22Rv1 (cell line): Measurements from ENCODE around the gene MERTK.
"Not testable (repeated sequence)": the region's sequence is repeated elsewhere in the genome, so short reads cannot be mapped to it uniquely, and the experiment has no call there.

Experiments used
- H3K27ac ChIP-seq: fragments of 450-650 bp; 2 replicates; pipeline ENCODE4 v1.5.1; 2017
- CTCF ChIP-seq: fragments of 450-650 bp; IDR thresholded peaks from 2 replicates; pipeline ENCODE4 v1.5.1; 2017; ENCODE audit warnings: mild to moderate bottlenecking
- ZFX ChIP-seq: fragments of 450-650 bp; IDR thresholded peaks from 2 replicates; pipeline ENCODE4 v1.6.1; 2017; ENCODE audit warnings: antibody characterized with exemption, borderline replicate concordance

MERTK gene

GRCh38 chr2:111897924-111898702 is at the start of gene MERTK:
MERTK (plus strand) TSS chr2:111898607; CDS start chr2:111898736, 129 bp downstream.
- H3K27ac ChIP-seq = peak within 1 kb of the TSS; percentile 60
- peak; percentile 80 for TF ChIP-seq CTCF
- TF ChIP-seq ZFX = no peak

- peak; percentile 73 for TF ChIP-seq CTCF
- not testable (repeated sequence) for H3K27ac ChIP-seq
These were observed 47.8 kb upstream of the MERTK start for GRCh38 chr2:111850646-111851045.

GRCh38 chr2:111852544-111852943 is 45.9 kb upstream of the MERTK start:
- H3K27ac ChIP-seq = not testable (repeated sequence)

- not testable (repeated sequence) for H3K27ac ChIP-seq
These were observed 38.4 kb upstream of the MERTK start for GRCh38 chr2:111860005-111860404.

- H3K27ac ChIP-seq = not testable (repeated sequence)
These were observed 33.3 kb upstream of the MERTK start for GRCh38 chr2:111865124-111865523.

GRCh38 chr2:111872806-111873205 is 25.6 kb upstream of the MERTK start:
- not testable (repeated sequence) for H3K27ac ChIP-seq

- no peak for TF ChIP-seq ZFX
- no peak for TF ChIP-seq CTCF
- H3K27ac ChIP-seq = peak within 1 kb of the TSS; percentile 73
These were observed 14.5 kb upstream of the MERTK start, which contains the start of gene ANAPC1 for GRCh38 chr2:111883661-111884591. ANAPC1 (minus strand) TSS chr2:111884193; CDS start chr2:111880825, 3,368 bp downstream.

GRCh38 chr2:111884592-111884964 is 13.8 kb upstream of the MERTK start:
- TF ChIP-seq ZFX (no peak), CTCF (no peak)
- H3K27ac ChIP-seq = peak overlapping the region; percentile 73

GRCh38 chr2:111896024-111896423 is 2.4 kb upstream of the MERTK start:
- no peak for TF ChIP-seq CTCF
- no peak for TF ChIP-seq ZFX
- H3K27ac ChIP-seq = no peak overlapping the region
